GM21786 (cell line): ENCODE measurements around the gene MYO18A.

Experiments
- ATAC-seq: cut with Tn5 transposase; IDR thresholded peaks from one replicate; pipeline ENCODE4 v1.9.1; 2021; ENCODE audit not compliant: unreplicated experiment

The MYO18A gene

DNA sequence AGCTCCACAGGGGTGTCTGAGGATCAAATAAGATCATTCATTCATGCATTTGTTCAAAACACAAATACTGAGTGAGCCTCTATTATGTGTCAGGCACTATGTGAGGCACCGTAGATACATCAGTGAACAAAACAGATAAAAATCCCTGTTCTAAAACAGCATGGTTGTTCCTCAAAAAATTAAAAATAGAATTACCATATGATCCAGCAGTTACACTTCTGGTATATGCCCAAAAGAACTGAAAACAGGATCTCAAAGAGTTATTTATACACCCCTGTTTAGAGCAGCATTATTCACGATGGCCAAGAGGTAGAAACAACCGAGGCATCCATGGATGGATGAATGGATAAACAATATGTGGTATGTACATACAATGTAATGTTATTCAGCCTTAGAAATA is 121.8 kb downstream of the MYO18A start:
- no peak for ATAC-seq

DNA sequence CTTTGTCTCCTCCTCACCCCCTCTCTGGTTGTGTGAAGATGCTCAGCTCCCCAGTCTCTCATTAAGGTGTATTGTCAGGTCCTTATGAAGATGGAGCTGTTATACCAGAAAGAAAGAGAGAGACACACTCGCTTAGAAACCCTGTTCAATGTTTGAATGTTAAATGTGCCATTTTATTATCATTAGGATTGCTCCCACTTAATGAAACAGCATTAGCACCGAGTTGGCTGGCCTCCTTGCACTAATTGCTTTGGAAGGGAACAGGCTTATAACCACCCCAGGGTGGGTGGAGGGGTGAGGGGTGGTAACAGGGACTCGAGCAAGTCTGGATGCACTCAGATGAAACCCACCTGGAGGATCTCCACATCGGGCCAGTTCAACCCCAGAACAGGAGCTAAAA is 122.8 kb downstream of the MYO18A start:
- no peak for ATAC-seq

- no peak for ATAC-seq
Observed at GRCh38 chr17:29054835-29055234, 125.4 kb downstream of the MYO18A start.

GRCh38 chr17:29051731-29052130 is 128.5 kb downstream of the MYO18A start:
- no peak for ATAC-seq

GRCh38 chr17:29051194-29051593 is 129.0 kb downstream of the MYO18A start:
- no peak for ATAC-seq

- no peak for ATAC-seq
Observed at GRCh38 chr17:29050176-29050575, 130.0 kb downstream of the MYO18A start.

GRCh38 chr17:29049541-29050145 is 130.6 kb downstream of the MYO18A start:
- no peak for ATAC-seq

DNA sequence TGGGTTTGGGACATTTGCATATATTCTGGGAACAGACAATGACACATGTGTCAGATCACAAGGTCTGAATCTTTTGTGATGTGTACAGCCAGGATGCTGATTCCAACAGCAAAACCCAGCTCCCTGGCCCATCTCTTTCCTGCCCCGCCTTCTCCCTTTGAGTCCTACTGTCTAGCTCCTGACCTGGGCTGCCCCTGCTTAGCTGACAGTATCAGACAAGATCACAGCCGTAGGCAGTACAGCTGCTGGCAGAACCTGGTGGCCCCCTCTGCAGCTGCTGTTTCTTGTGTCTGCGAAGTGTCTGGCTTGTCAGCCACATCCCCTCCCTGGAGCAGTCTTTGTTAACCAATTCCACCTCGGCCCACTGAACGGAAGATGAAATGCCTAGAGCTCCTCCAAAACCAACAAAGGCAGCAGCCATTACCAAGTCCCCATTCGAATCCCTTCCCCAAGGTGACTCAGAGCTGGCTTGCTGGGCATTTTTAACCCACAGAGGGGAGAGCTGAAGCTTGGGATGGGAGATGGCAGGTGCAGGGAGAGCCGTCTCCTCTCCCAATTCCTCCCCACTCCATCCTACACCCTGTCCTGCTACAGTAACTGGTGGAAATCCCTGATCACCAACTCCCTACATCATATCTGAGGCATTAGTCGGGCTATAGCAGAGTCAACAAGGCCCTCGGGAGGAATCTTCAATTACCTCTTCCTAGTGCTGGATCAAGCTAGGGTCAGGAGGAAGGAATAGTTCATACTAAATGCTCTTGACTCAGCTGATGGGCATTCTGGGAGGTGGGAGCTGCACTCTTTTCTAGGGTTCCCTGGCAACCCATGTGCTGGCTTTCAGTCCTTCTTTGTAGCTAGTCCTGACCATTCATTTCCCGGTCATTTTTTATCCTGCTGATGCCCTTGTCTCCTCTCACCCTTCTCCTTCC is 131.5 kb downstream of the MYO18A start:
- ATAC-seq: no peak

GRCh38 chr17:29046473-29046839 is 133.7 kb downstream of the MYO18A start:
- no peak for ATAC-seq

DNA sequence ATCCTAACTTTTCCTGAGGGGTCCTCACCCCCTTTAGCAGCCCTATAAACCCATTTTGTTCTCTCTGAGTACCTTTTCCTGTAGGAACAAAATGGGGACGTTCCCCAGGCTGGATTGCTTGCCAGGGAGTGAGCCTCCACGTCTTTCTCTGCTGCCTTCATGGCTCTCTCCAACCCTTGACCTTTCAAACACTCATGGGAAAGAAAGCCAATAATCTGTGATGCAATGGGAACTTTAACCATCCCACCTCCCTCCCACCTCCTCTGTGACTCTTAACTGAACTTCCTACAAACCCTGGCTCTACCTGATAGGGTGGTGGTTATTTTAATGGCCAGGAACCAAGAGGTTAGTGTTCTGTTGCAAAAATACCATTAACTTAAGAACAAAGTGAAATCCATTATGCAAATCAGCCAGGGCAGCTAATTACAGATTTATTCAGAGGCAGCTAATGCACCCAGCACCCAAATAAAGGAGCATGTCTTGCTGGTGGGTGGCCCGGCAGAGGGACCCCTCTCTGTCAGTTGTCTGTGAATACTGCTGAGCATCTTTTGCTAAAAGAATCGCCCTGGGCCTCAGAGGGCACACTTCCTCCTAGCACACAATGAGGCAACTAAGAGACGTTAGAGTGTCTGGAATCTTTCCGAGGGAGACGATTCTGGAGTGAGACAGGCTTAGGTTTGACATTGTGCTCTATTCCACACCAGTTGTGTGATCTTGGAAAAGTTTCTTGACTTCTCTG is 134.3 kb downstream of the MYO18A start:
- ATAC-seq: no peak

DNA sequence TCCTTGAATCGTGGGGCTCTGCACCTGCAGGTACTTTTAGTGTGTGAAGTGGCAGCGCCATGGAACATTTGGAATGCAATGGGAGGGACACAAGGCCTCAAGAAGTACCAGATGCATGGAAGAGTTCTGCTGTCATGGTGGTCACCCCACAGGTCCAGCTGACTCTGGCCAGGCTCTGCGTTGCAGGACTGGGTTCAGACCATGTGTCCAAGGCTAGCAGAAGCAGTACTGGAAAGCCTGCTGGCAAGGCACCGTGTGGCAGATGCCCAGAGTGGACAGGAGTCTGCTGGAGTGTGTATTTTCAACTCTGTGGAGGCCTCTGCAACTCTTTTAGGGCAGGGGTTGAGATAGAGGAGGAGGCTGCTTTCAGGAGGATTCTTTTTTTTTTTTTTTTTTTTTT is 135.2 kb downstream of the MYO18A start:
- ATAC-seq: no peak

DNA sequence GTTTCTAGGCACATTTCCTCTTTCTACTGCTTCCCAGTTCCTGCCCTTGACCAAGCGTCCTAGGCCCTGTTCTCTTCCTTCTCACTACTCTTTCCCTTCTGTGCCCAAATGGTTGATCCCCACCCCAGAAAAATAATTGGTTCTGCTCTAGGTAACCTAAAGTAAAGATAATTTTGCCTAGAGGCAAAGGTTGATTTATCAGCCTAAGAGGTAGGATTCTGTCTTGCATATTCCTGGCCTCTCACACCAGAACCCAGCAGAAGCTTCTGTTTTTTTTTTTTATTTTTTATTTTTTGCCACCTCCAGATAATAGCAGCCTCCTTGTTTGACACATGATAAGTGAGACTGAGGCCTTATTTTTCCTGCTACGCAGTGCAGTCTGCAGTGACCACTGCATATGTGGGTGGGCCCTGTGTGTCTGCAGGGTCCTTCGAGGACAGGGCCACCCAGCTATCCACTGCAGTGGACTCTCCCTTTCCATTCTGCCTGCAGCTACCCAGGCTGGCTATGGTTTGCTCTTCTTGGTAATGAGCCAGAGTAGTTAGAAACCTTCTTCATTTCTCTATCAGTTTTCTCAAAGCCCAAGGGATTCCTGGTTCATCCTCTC is 136.6 kb downstream of the MYO18A start:
- no peak for ATAC-seq

DNA sequence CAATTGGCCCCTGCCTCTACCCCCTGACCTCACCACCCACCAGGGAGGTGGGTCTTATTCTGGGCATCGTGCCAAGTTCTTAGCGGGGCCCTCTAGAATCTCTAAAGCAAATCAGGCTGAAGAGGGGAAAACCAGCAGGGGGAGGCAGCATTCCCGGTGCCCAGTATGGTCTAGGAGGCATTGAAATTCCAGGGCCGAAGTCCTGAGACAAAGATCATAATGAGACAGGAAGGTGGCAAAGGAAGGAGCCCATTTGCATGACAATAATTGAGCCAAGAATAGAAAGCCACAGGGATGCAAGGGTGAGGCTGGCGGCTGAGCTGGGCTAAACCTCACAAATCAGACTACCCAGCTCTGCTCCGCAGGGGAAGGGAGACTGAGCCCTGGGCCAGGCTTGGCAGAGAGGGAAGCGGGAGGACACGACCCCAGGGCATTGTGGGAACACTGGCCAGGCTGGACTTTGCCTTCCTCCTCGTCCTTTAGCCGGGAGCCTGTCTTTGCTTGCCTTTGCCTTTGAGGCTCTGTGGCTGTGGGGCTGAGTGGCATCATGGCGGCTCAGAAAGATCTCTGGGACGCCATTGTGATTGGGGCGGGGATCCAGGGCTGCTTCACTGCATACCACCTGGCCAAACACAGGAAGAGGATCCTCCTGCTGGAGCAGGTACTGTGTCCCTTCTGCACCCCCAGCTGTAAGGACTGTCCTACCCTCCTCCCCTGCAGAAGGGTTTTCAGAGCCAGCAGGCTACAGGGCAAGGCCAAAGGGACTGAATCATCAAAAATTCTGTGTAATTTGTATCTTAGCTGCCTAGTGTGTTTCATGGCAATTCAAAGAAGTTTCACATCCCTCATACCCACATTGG is 137.3 kb downstream of the MYO18A start, which contains the start of gene PIPOX:
PIPOX (plus strand) TSS at position 463 of the 860 bp plus-strand sequence; CDS start at position 548, 85 bp downstream.
- no peak for ATAC-seq

GRCh38 chr17:29042026-29042678 is 138.0 kb downstream of the MYO18A start:
- no peak for ATAC-seq

DNA sequence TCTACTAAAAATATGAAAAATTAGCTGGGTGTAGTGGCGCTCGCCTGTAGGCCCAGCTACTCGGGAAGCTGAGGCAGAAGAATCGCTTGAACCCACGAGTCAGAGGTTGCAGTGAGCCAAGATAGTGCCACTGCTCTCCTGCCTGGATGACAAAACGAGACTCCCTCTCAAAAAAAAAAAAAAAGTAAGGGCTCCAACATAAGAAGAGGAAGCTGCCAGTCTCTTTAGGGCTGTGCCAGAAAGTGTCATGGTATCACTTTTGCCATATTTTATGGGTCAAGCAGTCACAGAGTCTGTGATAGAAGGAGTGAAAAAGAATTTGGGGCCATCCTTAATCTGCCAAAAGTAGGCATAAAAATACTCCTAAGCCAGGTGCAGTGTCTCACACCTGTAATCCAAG is 138.6 kb downstream of the MYO18A start:
- no peak for ATAC-seq

- no peak for ATAC-seq
Observed at GRCh38 chr17:29041091-29041490, 139.1 kb downstream of the MYO18A start.

DNA sequence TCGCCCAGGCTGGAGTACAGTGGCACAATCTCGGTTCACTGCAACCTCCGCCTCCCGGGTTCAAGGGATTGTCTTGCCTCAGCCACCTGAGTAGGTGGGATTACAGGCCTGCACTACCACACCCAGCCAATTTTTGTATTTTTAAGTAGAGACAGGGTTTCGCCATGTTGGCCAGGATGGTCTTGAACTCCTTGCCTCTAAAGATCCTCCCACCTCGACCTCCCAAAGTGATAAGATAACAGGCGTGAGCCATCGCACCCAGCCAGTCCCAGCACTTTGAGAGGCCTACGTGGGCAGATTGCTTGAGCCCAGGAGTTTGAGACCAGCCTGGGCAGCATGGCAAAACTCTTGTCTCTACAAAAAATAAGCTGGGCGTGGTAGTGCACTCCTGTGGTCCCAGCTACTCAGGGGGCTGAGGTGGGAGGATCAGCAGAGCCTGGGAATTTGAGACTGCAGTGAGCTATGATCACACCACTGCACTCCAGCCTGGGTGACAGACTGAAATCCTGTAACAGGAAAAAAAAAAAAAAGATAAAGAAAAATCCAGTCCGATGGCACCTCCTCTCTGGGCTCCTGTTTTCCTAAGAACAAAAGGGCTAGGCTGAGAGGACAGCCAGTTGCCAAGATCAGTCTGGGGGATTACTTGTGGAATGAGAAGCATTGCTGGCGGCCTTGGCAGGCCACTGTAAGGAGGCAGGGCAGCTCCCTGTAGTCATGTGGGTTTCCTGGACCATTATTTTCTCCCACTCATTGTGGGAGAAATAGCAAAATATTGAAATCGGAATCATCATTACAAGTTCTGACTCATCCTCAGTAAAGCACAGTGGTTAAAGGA is 140.2 kb downstream of the MYO18A start:
- no peak for ATAC-seq

- ATAC-seq: no peak
Observed at GRCh38 chr17:29038085-29038795, 142.0 kb downstream of the MYO18A start.
